ENCODE data around the gene BRME1. TPM values are rescaled to one million over a fixed set of nuclear protein-coding genes. Genes with fewer than 3 reads are reported as not detected.

The BRME1 gene
- polyA plus RNA-seq, 1 donor (not counting 4 experiments of a cell fraction or from before 2014, with no cell fraction given) = 0.22 TPM

GRCh38 chr19:13932911-13933393, 27.0 kb upstream of the BRME1 start:
- no peak overlapping the region for H3K4me2 ChIP-seq (ENCODE audit: control insufficient read depth, extremely low read depth, insufficient read depth, low read depth, low read length)
- dilution Hi-C loops (cut with MboI; ENCODE audit: extremely low pct_ligation_motif_present, low sequenced_read_pairs) = no loop called here

GRCh38 chr19:13932149-13932637, 26.3 kb upstream of the BRME1 start:
- Histone ChIP-seq H3K4me2 (ENCODE audit: control insufficient read depth, extremely low read depth, insufficient read depth, low read depth, low read length) (no peak overlapping the region), H3K36me3 (ENCODE audit: control insufficient read depth in 2 of 2, extremely low read depth in 1 of 2, insufficient read depth in 2 of 2, low read length in 2 of 2) (peaks cover 3 to 9% of the 10 kb centered on the region in 2 experiments), H3K9ac (ENCODE audit: control insufficient read depth, extremely low read depth, insufficient read depth, low read length) (no peak overlapping the region), H3K4me3 (ENCODE audit: control insufficient read depth in 2 of 3, extremely low read depth in 1 of 3, insufficient read depth in 2 of 3, low read depth in 1 of 3, low read length in 3 of 3) (no peak overlapping the region), H3K9me3 (ENCODE audit: control insufficient read depth, low read depth, low read length) (no peaks in the 10 kb centered on the region), H3K27ac (ENCODE audit: control insufficient read depth, insufficient read depth, low read length) (no peak overlapping the region), H3K27me3 (ENCODE audit: control insufficient read depth, extremely low read depth, insufficient read depth, low read length) (peaks cover 10% of the 10 kb centered on the region), H3K4me1 (ENCODE audit: control insufficient read depth, extremely low read depth, insufficient read depth, low read length) (peaks cover 3% of the 10 kb centered on the region), H2AFZ (ENCODE audit: control insufficient read depth, low read length) (no peak overlapping the region), H4K20me1 (ENCODE audit: control insufficient read depth, extremely low read depth, insufficient read depth, low read length) (no peaks in the 10 kb centered on the region), H3K79me2 (ENCODE audit: control insufficient read depth, insufficient read depth, low read length) (no peaks in the 10 kb centered on the region), H3K9me1 (ENCODE audit: control insufficient read depth, extremely low read depth, insufficient read depth, low read length) (no peaks in the 10 kb centered on the region)
- TF ChIP-seq, protein P1, sequence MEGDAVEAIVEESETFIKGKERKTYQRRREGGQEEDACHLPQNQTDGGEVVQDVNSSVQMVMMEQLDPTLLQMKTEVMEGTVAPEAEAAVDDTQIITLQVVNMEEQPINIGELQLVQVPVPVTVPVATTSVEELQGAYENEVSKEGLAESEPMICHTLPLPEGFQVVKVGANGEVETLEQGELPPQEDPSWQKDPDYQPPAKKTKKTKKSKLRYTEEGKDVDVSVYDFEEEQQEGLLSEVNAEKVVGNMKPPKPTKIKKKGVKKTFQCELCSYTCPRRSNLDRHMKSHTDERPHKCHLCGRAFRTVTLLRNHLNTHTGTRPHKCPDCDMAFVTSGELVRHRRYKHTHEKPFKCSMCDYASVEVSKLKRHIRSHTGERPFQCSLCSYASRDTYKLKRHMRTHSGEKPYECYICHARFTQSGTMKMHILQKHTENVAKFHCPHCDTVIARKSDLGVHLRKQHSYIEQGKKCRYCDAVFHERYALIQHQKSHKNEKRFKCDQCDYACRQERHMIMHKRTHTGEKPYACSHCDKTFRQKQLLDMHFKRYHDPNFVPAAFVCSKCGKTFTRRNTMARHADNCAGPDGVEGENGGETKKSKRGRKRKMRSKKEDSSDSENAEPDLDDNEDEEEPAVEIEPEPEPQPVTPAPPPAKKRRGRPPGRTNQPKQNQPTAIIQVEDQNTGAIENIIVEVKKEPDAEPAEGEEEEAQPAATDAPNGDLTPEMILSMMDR (optimal IDR thresholded peaks at IDR 0.05 in 1 of 3, IDR thresholded peaks at IDR 0.05 in 1 of 3, conservative IDR thresholded peaks at IDR 0.05 in 1 of 3; ENCODE audit: extremely low read depth in 1 of 3, insufficient read depth in 2 of 3, low read length in 3 of 3) = no peak
- TF ChIP-seq EZH2 (IDR thresholded peaks at IDR 0.05; ENCODE audit: low read length) = no peak
- FAIRE-seq (no peak), DNase-seq (ENCODE audit: low read depth, low spot score) (no peak)
- dilution Hi-C loops (cut with MboI; ENCODE audit: extremely low pct_ligation_motif_present, low sequenced_read_pairs) = no loop called here

More at GRCh38 chr19:13932911-13933393, 27.0 kb upstream of the BRME1 start:
- no peak overlapping the region for H3K4me3 ChIP-seq (ENCODE audit: control insufficient read depth in 2 of 3, extremely low read depth in 1 of 3, insufficient read depth in 2 of 3, low read depth in 1 of 3, low read length in 3 of 3)
- peaks cover 3% of the 10 kb centered on the region for H3K4me1 ChIP-seq (ENCODE audit: control insufficient read depth, extremely low read depth, insufficient read depth, low read length)
- H3K27me3 ChIP-seq (ENCODE audit: control insufficient read depth, extremely low read depth, insufficient read depth, low read length) = peaks cover 15% of the 10 kb centered on the region
- peaks cover 3 to 8% of the 10 kb centered on the region in 2 experiments for H3K36me3 ChIP-seq (ENCODE audit: control insufficient read depth in 2 of 2, extremely low read depth in 1 of 2, insufficient read depth in 2 of 2, low read length in 2 of 2)
- H3K79me2 ChIP-seq (ENCODE audit: control insufficient read depth, insufficient read depth, low read length) = no peaks in the 10 kb centered on the region
- no peak overlapping the region for H3K9ac ChIP-seq (ENCODE audit: control insufficient read depth, extremely low read depth, insufficient read depth, low read length)
- no peak for TF ChIP-seq EZH2 (IDR thresholded peaks at IDR 0.05; ENCODE audit: low read length)
- TF ChIP-seq, protein P1 (optimal IDR thresholded peaks at IDR 0.05 in 1 of 3, IDR thresholded peaks at IDR 0.05 in 1 of 3, conservative IDR thresholded peaks at IDR 0.05 in 1 of 3; ENCODE audit: extremely low read depth in 1 of 3, insufficient read depth in 2 of 3, low read length in 3 of 3) = no peak
- no peak for FAIRE-seq
- no peaks in the 10 kb centered on the region for H4K20me1 ChIP-seq (ENCODE audit: control insufficient read depth, extremely low read depth, insufficient read depth, low read length)
- DNase-seq (ENCODE audit: low read depth, low spot score) = no peak
- H3K27ac ChIP-seq (ENCODE audit: control insufficient read depth, insufficient read depth, low read length) = no peak overlapping the region
- H2AFZ ChIP-seq (ENCODE audit: control insufficient read depth, low read length) = no peak overlapping the region
- H3K9me3 ChIP-seq (ENCODE audit: control insufficient read depth, low read depth, low read length) = no peaks in the 10 kb centered on the region
- H3K9me1 ChIP-seq (ENCODE audit: control insufficient read depth, extremely low read depth, insufficient read depth, low read length) = no peaks in the 10 kb centered on the region
